ENCODE results near the gene CCNK.

The CCNK gene

DNA sequence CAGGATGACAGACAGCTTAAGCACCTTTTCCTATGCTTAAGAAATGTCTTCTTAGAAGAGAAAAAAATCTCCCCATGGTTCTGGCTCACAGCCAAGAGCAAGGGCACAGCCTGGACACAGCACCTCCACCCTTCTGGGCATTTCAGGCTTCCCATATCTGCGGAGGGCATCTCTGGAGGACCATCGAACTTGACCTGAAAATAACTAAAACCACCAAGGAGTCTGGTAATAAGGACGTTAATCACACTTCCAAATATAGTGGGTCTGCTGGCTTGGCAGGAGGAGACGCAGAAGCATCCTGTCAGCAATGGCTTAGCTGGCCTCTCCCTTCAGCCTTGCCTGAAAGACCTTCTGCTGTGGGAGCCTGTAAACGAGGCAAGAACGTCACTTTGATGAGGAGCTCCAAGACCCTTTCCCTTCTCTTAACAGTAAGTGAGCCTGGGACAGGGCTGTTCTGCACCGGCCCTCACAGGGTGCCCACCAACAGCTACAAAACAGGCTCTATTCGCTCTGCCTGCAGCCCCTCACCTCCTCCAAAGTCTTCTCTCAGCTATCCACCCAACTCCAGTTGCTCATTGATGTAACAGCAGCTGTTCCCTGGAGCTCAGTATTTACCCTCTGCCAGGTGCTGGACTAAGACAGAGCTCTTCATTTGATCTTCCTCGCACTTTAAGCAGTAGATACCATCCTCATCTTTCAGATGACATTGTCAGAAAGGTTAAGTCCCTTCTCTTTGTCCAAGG lies 13.7 kb upstream of the CCNK start:
- DNase-seq: no peak

DNA sequence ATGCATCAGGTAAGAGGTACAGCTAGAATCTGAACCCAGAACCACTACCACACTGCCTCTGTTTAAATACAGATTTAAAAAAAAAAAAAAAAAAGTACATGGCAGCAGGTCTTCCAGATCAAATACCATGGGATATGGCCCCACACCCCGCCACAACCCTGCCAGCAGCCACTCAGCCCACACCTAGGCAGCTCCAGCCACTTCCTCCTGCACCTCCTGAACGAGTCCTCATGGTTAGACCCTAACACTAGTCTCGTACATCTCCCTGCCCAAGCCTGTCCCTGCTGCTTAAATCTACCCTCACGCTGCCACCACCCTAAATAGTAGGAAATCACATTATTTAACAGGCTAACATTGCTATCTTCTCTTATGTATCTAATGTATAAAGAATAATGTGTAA lies 13.1 kb upstream of the CCNK start:
- no peak for DNase-seq

DNA sequence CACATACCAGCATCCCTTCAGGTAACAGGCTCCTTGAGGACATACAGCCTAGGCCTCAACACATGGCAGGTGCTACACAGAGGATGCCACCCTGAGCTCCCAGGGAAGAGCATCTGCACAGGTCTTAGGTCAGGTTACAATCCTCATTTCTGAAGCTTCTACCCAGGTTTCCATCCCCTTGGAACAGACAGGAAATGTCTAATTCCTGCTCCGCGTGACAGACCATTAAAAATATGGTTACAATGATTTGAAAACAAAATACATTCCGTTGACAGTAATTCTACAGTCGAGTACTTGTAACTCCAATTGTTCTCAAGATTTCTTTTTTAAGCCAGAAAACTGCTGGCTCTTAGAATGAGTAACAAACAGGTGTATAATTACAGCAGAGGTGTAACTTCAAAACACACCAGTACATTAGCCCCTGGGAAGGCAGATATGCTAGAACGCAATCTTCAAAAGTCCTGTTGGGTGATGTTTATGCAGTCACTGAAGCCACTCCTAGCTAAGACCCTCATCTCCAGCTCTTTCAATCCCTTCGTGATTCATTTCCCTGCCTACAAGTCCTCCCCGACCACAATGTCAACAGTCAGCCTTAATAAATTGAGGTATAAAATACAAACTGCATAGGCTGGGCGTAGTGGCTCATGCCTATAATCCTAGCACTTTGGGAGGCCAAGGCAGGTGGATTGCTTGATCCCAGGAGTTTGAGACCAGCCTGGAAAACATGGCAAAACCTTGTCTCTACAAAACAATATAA lies 12.2 kb upstream of the CCNK start:
- no peak for DNase-seq

DNA sequence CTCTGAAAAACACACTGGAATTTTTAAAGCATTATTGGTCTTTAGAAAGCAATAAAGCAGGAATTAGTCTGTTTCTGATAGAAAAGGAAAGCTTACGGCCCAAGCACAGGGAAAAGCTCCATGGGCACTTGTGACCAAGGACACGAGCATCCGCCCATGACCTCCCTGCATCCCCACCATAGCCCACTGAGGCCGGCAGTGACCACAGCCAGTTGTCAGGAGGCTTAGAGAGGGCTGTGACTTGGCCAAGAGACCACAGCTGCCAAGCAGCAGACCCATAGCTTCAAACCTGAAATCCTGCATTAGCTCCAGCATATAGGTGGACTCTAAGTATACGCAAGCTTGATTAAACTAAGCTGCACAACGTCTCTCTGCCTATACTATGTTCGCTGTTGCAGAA lies 9.5 kb upstream of the CCNK start:
- DNase-seq: no peak

DNA sequence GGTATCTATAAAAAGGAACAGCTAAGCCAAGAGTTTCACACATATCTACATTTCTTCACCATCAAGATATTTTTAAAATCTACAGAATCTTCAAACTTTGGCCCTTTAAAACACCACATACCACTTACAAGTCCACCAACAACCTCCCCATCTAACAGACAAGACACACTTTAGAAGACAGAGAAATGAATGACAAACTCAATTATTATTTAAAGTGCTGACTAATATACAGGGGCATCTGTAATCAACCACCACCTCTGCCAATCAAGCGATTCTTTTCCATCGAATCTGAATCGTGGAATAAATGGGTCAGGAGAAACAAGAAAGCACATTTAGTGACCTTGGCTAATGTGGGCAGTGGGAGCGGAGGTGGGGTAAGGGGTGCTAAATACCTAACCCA lies 8.3 kb upstream of the CCNK start:
- DNase-seq: no peak

DNA sequence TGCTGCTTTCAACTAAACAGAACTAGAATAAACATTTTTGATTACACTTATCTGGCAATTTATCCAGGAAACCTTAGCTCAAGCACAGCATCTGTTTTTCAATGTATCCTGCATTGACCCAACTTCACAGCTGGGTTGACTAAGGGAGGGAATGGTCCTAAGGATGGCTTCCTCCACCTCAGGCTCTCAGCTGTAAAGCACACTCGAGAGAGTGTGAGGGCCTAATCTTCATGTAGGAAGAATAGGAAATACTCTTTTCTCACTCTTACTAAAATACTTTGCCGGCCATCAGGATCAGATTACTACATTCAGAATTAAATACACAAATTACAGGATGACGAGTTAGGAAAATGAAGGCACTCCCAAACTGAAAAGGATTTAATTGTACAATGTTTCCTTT lies 7.8 kb upstream of the CCNK start:
- DNase-seq: no peak

DNA sequence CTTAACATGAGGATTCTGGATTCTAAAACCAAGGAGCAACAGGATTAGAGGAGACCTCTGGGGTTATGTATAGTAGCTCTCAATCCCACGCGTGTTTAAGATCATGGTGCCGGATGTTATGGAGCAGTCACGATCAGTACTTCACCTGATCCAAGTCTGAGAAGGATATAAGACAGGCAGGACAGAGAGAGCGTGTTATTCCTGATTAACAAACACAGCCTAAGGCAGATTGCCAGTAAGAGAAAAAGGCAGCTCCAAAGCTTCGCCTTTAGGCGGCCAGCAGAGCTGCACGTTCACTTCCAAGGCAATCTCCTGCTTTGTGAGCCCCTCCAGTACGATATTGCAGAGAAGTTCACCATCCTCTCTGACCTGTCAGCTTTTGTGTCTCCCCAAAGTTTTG lies 6.0 kb upstream of the CCNK start:
- DNase-seq: no peak

DNA sequence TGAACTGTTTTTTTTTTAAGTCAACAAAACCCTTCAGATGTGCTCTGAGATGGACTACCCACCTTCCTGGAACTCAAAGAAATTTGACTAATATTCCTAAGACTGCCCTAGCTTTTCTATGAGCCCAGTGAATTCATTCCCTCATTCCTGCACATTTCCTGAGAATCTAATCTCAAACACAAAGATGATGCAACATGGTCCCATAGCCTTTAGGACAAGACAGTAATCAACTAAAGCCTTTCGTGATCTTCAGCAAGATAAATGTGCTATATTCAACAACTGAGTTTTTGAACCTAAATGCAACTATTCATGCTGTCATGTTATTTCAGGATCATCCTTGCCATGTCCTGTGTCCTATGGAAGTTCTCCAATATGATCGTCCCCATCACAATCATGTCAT lies 5.5 kb upstream of the CCNK start:
- no peak for DNase-seq

DNA sequence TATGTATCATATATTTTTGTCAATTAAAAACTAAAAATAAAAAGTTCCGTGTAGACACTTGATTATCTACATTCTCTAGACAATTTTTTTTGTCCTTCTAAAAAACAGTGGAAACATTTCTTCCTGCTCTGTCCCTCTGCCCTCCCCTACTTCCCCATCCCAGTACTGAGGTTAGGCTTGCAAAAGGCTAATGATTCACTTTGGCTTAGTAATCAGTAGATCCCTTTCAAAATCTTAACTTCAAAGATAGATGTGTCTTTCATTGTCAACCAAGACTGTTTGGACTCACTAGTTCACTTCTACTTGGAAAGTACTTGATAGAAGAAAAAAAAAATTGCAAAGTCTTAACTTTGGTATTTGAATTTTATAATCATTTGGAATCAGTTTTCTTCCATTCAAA lies 4.3 kb upstream of the CCNK start:
- no peak for DNase-seq

DNA sequence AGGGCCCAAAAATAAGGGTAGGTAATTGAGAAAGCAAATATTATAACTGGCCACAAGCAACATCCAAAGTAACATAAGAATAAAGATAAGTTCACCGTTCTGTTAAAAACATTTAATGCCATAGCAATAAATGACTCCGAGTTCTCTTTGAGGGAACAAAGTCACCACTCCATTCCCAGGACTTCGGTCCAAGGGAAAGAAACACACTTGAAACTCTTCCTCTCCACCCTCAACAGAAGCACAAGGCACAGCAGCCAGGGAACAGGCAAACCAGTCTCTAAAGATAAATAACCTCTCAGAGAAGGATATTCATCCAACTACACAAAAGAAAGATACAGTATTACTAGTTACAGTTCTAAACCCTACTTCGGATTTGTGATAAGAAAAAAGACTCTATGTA lies 3.1 kb upstream of the CCNK start:
- no peak for DNase-seq

DNA sequence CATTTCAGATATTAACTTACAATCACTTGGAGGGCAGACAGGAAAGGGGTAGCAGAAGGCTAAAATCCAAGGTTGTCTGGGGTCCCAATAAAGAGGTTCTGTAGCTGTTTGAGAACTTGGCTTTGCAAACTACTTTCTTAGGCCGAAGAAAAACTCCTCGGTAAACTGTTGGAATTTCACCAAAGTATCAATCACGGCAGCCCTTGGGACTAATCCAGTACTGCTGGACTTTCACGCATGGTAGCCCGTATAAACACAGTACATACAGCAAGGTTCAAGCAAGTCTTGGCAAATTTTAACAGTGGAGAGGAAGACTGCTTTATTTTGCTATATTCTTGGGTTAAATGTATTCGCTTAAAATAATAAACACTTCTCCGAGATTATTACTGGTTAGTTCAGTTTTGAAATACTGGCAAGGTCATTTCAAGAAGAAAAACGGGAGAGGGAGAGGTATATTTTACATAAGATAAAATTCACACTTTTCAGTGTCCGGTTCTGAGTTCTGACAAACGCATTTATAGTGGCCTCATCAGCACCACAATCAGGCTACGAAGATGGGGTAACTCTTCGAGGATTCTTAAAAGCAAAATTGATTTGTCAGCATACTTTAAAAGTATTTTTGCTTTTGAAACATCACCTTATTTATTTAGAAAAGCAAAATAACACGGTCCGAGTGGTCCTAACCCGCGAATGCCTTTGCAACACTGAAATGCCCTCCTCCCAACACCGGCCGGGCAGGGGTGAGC lies 1.9 kb upstream of the CCNK start:
- DNase-seq: no peak

DNA sequence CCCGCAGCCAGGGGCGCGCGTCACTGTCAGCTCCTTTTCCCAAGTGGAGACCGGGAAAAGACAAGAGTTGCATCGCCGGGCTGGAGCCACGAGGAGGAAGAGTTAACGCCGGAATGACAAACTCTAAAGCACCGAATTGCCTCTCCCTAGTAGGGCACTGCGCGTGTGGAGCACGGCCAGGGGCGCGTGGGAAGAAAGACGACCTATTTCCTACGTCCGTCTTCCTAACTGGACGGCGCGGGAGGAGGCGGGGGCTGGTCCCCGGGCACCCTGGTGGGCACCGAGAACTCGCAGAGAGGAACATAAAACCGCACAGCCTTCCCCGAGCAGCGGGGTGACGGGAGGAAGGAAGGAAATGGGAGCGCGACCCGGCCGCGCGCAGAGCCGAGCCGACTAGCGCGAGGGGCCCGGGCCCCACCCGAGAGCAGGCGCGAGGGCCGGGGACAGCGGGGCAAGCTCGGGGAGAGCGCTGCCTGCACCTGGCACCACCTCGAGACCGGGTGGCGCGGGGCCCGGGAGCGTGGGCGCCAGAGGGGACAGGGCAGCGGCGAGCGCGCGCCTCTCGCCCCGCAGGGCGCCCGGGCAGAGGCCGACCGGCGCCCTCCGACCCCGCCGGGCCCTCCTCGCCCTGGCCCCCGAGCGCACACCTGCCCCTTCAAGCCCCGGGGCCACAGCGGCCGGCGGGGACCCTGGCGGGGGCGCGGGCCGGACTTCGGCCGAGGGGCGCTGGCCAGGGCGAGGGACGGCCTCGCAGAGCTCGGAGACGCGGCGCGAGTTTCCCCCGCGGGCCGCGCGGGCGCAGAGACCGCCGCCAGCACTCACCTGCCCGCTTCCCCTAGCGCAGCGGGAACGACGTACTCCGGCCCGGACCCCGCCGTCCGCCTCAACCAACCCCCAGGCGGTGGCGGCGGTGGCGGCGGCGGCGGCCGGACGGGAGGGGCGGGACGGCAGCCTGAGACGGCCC lies 1.0 kb upstream of the CCNK start, which contains the start of gene SETD3:
SETD3 (minus strand) TSS at position 954 of the 964 bp plus-strand sequence. CDS start 15,054 bp downstream, outside the sequence.
- peak; percentile 11 for DNase-seq

DNA sequence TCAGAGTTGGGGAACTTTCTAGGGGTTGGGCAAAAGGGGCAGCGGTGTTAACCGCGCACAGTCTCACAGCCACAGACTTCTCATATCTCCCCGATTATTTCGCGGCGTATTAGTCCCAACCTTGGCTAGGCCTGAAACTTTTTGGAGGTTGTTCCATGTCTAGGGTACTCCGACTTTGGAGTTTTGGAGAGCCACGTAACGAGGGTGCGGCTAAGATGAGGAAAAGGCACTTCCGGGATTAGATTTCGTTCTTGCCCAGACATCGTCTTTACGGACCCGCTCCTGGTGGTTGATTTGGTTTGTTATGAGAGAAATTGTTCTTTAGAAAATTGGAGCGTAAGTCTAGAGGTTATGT lies 513 bp downstream of the CCNK start:
- no peak for DNase-seq

DNA sequence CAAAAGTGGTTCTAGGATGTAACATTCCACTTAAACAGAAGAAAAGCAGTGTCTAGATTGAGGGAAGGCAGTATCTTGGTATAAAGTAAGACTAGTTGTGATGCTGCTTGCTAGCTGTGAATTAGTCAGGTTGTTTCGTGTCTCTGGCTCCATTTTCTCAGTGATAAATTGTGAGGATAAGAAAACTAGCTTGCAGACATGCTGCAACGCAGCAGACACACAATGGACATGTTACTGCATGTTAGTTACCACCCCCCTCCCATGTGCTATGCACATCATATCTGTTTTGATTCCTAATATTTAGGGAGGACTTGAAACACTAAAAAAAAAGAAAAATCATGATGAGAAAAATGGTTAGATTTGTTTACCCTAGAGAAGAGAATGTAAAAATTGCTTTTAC lies 2.9 kb downstream of the CCNK start:
- DNase-seq: no peak

DNA sequence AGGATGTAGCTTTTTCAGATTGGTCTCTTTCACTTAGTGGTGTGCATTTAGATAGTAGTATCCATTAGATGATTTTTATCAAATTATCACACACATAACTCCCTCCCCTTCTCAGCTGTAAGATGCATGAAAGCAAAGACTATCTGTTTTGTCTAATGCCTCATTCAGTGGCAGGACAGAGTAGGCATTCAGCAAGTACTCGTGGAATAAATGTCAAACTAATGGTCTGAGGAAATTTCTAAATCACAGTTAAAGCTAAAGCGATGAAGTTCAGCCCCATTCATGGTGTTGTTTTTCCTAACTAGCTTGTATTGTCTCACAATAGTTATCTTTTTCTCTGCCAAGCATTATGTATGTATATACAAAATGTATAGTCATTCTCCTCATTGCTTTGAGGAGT lies 16.1 kb downstream of the CCNK start:
- no peak for DNase-seq

DNA sequence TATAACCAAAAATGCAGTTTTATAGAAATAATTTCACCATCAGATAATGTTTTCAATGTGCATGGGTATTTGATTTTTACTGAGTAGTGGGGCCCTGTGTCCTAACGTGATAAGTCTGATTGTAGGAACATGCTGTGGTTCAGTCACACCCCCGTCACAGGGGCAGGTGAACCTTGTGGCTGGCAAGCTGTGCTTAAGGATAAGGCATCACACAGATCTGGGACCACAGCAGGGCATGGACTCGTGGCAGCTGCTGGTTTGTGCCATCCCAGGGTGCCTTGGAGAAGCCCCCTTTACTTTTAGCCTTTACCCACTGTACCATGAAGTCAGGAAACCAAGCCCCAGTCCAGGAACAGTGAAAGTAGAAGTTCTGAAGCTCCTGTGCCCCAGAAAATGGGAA lies 16.7 kb downstream of the CCNK start:
- DNase-seq: no peak

DNA sequence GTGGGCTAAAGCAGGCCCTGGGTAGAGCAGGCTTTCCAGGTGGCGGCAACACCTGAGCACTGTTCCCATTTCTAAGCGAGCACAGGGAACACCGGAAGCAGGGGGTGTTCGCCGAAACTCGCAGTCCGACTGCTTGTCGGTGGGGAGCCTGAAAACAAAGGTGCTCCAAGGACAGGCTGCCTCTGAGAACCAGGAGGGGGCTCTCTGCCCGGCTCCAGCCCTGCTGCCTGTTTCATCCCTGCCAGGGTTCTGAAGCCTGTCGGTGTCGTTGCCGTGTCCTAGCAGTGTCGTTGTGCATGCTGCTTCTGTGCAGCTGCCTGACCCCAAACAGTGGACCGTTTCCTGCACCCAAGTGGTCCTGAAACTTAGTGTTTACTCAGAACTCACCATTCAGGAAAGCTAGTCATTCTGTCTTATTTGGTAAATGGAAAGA lies 21.8 kb downstream of the CCNK start:
- DNase-seq: no peak

DNA sequence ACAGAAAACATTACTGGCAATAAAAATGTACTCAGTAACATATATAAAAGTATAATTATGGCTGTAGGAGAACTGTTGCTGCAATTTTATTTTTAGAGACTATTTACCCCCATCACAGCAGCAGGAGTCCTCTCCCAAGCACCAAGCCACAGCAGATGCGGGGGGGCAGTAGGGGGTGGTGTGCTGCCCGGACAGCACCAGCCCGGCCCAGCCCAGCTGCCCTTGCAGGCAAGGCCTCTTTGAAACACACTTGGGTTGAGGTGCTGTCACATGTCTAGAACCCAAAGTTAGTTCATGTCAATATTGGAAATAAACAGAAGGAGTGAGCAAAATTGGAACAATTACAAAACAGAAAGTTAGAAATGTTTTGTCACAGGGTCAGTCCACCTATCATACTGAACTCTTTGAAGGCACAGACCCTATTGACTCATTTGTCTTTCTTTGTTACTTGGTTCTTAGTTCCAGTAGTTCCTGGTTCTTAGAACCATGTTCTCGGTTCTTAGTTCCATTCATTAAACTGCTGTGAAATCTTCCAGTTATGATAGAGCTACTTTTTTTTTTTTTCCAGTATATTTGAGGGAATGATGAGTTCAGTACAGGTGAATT lies 22.7 kb downstream of the CCNK start:
- DNase-seq: no peak

DNA sequence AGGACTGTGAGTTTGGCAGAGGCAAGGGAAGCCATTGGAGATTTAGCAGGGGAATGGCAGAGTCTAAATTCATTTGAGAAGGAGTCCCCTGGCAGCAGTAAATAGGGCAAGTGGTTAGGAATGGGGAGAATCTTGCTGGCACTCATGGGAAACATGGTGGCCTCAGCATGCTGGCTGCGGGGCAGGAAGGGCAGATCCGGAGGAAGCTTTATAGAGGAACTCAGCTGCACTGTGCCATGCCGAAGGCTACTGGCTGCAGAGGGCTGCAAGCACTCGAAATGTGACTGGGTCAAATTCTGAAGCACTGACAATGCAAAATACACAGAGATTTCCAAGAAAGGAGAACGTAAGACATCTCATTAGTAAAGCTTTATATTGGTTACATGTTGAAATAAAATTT lies 23.9 kb downstream of the CCNK start:
- DNase-seq: no peak

DNA sequence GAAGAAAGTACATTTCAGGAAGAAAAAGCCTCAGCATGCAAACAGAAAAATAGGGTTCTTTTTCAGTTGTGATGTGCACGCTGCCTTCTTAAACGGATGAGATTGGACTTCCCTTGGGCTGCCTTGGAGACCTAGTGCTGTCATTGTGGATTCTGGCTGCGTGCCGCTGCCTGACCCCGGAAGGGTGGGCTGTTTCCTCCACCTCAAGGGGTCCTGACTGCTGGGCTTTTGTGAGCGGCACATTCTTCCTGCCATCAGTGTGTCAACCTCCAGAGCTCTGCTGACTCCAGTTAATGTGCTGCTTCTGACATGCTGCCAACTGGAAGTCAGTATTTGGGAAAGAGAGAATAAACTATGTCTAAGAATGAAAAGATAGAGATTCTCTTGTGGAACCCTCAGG lies 25.1 kb downstream of the CCNK start:
- no peak for DNase-seq

DNA sequence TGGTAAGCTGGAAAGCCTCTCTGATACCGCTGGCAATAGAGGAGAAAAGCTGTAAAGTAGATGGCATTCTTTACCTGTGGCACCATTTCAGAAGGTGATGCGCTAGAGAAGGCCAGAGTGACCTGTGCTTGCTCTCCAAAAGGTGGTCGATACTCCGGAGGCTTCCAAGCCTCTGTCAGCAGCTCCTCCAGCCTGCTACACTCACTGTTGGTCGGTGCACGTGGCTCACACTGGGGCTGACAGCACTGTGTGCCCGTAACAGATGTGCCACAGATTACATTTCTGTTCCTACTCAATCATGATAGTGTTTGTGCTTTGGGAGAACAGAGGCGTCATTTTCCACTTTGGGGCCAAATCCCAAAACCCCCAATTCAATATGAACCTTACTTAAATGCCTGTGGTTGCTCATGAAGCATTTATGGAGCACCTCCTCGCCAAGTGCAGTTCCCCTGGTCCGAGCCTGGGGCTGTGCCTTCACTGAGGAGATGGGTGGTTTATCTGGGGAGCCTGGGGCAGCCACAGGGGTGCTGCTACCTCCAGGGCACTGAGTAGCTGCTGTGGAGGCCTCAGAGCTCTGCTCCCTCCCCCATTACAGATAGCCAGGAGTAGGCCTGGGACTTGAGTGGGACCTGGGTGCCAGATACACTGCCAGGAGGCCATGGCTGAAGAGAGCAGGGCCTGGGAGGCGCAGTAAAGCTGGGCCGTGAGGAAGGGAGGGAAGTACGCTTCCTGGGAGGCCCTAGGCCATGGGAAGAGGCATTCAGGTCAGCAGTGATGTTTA lies 26.8 kb downstream of the CCNK start:
- no peak for DNase-seq

All from NCI-H1694 treated with DMSO at 0.1 percent for 48 hours (cell line).